Lower leg skin (tissue), 4 donors: ENCODE data around the gene TBX15. TPM values are rescaled to one million over a fixed set of nuclear protein-coding genes. Genes with fewer than 3 reads are reported as not detected.

Experiments used
- DNase-seq, 2 donors: peaks; one replicate each; pipeline ENCODE4 v3.0.0-alpha.2; 2019; ENCODE audit warnings: low spot score in 2 of 2
- H3K4me3 ChIP-seq: fragments of 200-600 bp; sonication (generic); 2 replicates; pipeline ENCODE4 v1.5.1; 2017; ENCODE audit warnings: mild to moderate bottlenecking, low read depth; ENCODE audit not compliant: poor library complexity, severe bottlenecking
- POLR2A ChIP-seq, 2 donors: fragments of 450-650 bp; IDR thresholded peaks; one replicate each; pipeline ENCODE4 v1.6.1; 2016 to 2017; ENCODE audit warnings: antibody characterized with exemption in 2 of 2, mild to moderate bottlenecking in 1 of 2, moderate library complexity in 1 of 2
- WGBS, 2 donors: methylation state at CpG; one replicate each; pipeline ENCODE4 v1.1.5; 2018; 5-methylcytosine and 5-hydroxymethylcytosine counted together
- intact Hi-C: fragments of 100-400 bp; cut with DNase I; formaldehyde crosslinking; loops from one replicate; pipeline ENCODE4 v1.15.0; 2023; ENCODE audit warnings: low total_unique reads
- total RNA-seq, 4 donors: library from RNA; depleted of rRNA; stranded (reverse); fragments of >200 nt; gene quantifications; one replicate each; pipeline ENCODE4 v1.1.0, GENCODE V29; 2016
- TF ChIP-seq, protein P1 (sequence below), 3 donors: fragments of 450-650 bp; IDR thresholded peaks; one replicate each; pipeline ENCODE4 v1.5.1; 2016; ENCODE audit warnings: antibody characterized with exemption in 3 of 3, mild to moderate bottlenecking in 3 of 3, moderate library complexity in 2 of 3

The TBX15 gene
- total RNA-seq, 4 donors from 2014 or later, result 4.7 to 17.0 (median 5.9) TPM

DNA sequence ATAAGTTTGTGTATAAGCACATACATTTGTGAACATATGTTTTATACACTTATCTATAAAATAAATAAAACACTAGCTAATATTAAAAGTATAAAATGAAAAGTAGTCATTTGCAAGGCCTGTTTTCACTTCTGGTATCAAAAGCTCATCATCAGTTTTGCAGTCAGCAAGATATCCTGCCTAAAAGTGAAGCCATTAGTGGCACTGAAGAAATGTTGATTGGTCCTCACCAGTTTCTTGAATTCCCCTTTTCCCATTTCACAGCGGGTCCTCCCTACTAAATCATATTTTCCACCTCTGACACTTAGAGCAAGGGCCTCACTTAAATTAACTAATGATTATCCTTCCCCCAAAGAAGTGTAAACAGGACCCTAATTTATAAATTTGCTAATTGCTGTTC lies 6.7 kb downstream of the TBX15 start:
- no peak overlapping the region for H3K4me3 ChIP-seq
- TF ChIP-seq POLR2A (IDR thresholded peaks at IDR 0.05), result no peak
- TF ChIP-seq, protein P1, sequence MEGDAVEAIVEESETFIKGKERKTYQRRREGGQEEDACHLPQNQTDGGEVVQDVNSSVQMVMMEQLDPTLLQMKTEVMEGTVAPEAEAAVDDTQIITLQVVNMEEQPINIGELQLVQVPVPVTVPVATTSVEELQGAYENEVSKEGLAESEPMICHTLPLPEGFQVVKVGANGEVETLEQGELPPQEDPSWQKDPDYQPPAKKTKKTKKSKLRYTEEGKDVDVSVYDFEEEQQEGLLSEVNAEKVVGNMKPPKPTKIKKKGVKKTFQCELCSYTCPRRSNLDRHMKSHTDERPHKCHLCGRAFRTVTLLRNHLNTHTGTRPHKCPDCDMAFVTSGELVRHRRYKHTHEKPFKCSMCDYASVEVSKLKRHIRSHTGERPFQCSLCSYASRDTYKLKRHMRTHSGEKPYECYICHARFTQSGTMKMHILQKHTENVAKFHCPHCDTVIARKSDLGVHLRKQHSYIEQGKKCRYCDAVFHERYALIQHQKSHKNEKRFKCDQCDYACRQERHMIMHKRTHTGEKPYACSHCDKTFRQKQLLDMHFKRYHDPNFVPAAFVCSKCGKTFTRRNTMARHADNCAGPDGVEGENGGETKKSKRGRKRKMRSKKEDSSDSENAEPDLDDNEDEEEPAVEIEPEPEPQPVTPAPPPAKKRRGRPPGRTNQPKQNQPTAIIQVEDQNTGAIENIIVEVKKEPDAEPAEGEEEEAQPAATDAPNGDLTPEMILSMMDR (IDR thresholded peaks at IDR 0.05), result no peak
- 43 to 47% methylated on average over 1 of the region's 1 CpG for WGBS, 2 donors
- DNase-seq, result no peak
- intact Hi-C loops, result no loop called here

- 5% methylated on average over 58 to 59 of the region's 59 CpGs for WGBS, 2 donors
- intact Hi-C loops, result no loop called here
- no peak for TF ChIP-seq POLR2A (IDR thresholded peaks at IDR 0.05)
- TF ChIP-seq, protein P1 (IDR thresholded peaks at IDR 0.05), result no peak
- no peak overlapping the region for H3K4me3 ChIP-seq
- no peak for DNase-seq
Observed at GRCh38 chr1:118979754-118980575, 8.2 kb downstream of the TBX15 start.

GRCh38 chr1:118978914-118979701 lies 9.0 kb downstream of the TBX15 start:
- no peak overlapping the region for H3K4me3 ChIP-seq
- TF ChIP-seq POLR2A (IDR thresholded peaks at IDR 0.05), result no peak
- TF ChIP-seq, protein P1 (IDR thresholded peaks at IDR 0.05), result no peak
- intact Hi-C loops, result no loop called here

GRCh38 chr1:118977600-118977999 lies 10.5 kb downstream of the TBX15 start:
- no peak overlapping the region for H3K4me3 ChIP-seq
- WGBS, 2 donors, result 59 to 64% methylated on average over 2 of the region's 2 CpGs
- intact Hi-C loops, result no loop called here
- DNase-seq, result no peak
- no peak for TF ChIP-seq POLR2A (IDR thresholded peaks at IDR 0.05)
- TF ChIP-seq, protein P1 (IDR thresholded peaks at IDR 0.05), result no peak

More at GRCh38 chr1:118978914-118979701, 9.0 kb downstream of the TBX15 start:
- 6 to 9% methylated on average over 23 of the region's 23 CpGs for WGBS, 2 donors
- DNase-seq, result no peak

DNA sequence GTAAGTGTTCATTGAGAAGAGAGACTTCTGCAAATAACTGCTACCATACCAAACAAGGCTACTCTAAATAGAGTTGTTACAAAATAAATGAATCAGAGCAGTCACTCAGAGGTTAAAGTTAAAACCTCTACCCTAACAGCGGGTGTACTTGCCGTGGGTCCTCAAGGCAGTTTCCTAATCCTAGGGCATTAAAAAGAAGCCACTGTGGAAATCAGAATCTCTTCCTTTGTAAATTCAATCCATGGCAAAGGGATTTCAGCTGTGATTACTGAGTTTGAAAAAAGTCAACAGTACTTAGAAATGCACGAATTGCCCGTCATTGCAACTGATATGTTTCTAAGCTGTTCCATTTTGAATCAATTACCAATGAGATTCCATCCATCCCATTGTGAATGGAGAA lies 13.5 kb downstream of the TBX15 start:
- 52 to 57% methylated on average over 4 of the region's 4 CpGs for WGBS, 2 donors
- TF ChIP-seq, protein P1 (IDR thresholded peaks at IDR 0.05), result no peak
- TF ChIP-seq POLR2A (IDR thresholded peaks at IDR 0.05), result no peak
- DNase-seq, result no peak
- intact Hi-C loops, result no loop called here
- H3K4me3 ChIP-seq, result no peak overlapping the region
